Body of pancreas (tissue), 4 donors: ENCODE data around the gene GNG5.

Experiments
- POLR2A ChIP-seq, 3 donors: fragments of 450-650 bp; IDR thresholded peaks; one replicate each; pipeline ENCODE4 v1.6.1; 2016; ENCODE audit warnings: antibody characterized with exemption in 3 of 3, mild to moderate bottlenecking in 2 of 3
- TF ChIP-seq, protein P1 (sequence below), 7 experiments: fragments of 450-650 bp in 4 of 7; fragments of 200-600 bp in 3 of 7; sonication (generic) in 3 of 7; IDR thresholded peaks; one replicate each; pipeline ENCODE4 v1.5.1; 2016 to 2019; ENCODE audit warnings: antibody characterized with exemption in 7 of 7

DNA sequence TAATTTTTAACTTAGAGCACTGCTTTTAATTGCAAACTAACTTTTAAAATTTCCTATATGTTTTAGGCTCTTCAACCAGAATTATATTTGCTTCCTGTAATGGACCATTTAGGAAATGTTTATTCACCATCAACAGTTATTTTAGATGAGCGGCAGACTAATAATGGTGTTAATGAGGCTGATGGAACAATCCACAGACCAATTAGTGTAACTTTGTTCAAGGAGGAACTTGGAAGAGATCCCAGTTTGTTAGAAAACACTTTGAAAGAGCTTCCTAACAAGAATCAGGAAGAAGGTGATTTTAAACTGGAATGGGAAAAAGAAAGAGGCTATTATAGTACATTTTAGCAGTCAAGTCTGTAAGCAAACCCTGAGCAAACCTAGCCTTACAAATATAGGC lies 19.4 kb upstream of the GNG5 start:
- TF ChIP-seq, protein P1, sequence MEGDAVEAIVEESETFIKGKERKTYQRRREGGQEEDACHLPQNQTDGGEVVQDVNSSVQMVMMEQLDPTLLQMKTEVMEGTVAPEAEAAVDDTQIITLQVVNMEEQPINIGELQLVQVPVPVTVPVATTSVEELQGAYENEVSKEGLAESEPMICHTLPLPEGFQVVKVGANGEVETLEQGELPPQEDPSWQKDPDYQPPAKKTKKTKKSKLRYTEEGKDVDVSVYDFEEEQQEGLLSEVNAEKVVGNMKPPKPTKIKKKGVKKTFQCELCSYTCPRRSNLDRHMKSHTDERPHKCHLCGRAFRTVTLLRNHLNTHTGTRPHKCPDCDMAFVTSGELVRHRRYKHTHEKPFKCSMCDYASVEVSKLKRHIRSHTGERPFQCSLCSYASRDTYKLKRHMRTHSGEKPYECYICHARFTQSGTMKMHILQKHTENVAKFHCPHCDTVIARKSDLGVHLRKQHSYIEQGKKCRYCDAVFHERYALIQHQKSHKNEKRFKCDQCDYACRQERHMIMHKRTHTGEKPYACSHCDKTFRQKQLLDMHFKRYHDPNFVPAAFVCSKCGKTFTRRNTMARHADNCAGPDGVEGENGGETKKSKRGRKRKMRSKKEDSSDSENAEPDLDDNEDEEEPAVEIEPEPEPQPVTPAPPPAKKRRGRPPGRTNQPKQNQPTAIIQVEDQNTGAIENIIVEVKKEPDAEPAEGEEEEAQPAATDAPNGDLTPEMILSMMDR (IDR thresholded peaks at IDR 0.05), result no peak
- TF ChIP-seq POLR2A (IDR thresholded peaks at IDR 0.05), result no peak
